WTC11 (cell line): Measurements from ENCODE around the gene PDE8A. TPM values are rescaled to one million over a fixed set of nuclear protein-coding genes. Genes with fewer than 3 reads are reported as not detected.

Experiments used
- ATAC-seq: fragments of 200-7000 bp; cut with Tn5 transposase; 2 replicates; pipeline ENCODE4 v1.10.0; 2021; ENCODE audit warnings: mild to moderate bottlenecking, moderate library complexity
- CTCF ChIA-PET: fragments of 300-600 bp; sonication (Branson Sonifier 250); formaldehyde crosslinking; loops from one replicate; lab custom pipeline; 2021; ENCODE audit warnings: antibody characterized with exemption; lab: Charles Lee
- POLR2A ChIA-PET: fragments of 350-600 bp; sonication (Branson Sonifier 250); formaldehyde crosslinking; loops from one replicate; lab custom pipeline; 2021; ENCODE audit warnings: antibody characterized with exemption; lab: Charles Lee
- DNase-seq: peaks from one replicate; pipeline ENCODE4 v3.0.0; 2021; ENCODE audit warnings: low spot score
- H3K27ac Mint-ChIP-seq: 2 replicates; pipeline ENCODE4 v1.8.0; 2021; ENCODE audit warnings: mixed read lengths
- H3K27me3 Mint-ChIP-seq: 2 replicates; pipeline ENCODE4 v1.8.0; 2021; ENCODE audit warnings: low read depth, mild to moderate bottlenecking, moderate library complexity, mixed read lengths
- H3K36me3 Mint-ChIP-seq: 2 replicates; pipeline ENCODE4 v1.8.0; 2021; ENCODE audit warnings: mixed read lengths
- H3K4me1 Mint-ChIP-seq: 2 replicates; pipeline ENCODE4 v1.8.0; 2022; ENCODE audit warnings: mixed read lengths
- H3K4me3 Mint-ChIP-seq: 2 replicates; pipeline ENCODE4 v1.8.0; 2021; ENCODE audit warnings: mild to moderate bottlenecking, moderate library complexity, mixed read lengths
- H3K9me3 Mint-ChIP-seq: 2 replicates; pipeline ENCODE4 v1.8.0; 2021; ENCODE audit warnings: mixed read lengths
- CREB1 ChIP-seq: sonication (generic); formaldehyde crosslinking; IDR thresholded peaks from 2 replicates; pipeline ENCODE4 v1.8.0; 2023; ENCODE audit warnings: mild to moderate bottlenecking, missing genetic modification reagents
- ELF4 ChIP-seq: sonication (generic); formaldehyde crosslinking; IDR thresholded peaks from 2 replicates; pipeline ENCODE4 v1.8.1; 2022; ENCODE audit warnings: low read depth, mild to moderate bottlenecking, moderate library complexity, missing genetic modification reagents
- FOXJ3 ChIP-seq: sonication (generic); formaldehyde crosslinking; IDR thresholded peaks from 2 replicates; pipeline ENCODE4 v1.9.0; 2021; ENCODE audit warnings: missing genetic modification reagents, mild to moderate bottlenecking, borderline replicate concordance
- JUN ChIP-seq: sonication (generic); formaldehyde crosslinking; IDR thresholded peaks from 2 replicates; pipeline ENCODE4 v1.8.0; 2023; ENCODE audit warnings: mild to moderate bottlenecking, missing genetic modification reagents
- NR3C1 ChIP-seq: sonication (generic); formaldehyde crosslinking; conservative IDR thresholded peaks from 2 replicates; pipeline ENCODE4 v1.8.1; 2023; ENCODE audit warnings: low read depth, mild to moderate bottlenecking, missing genetic modification reagents
- RORB ChIP-seq: fragments of 250-450 bp; sonication (Bioruptor Pico); IDR thresholded peaks from 2 replicates; pipeline ENCODE4 v1.9.0; 2021; ENCODE audit warnings: mild to moderate bottlenecking
- SMAD3 ChIP-seq: sonication (generic); formaldehyde crosslinking; IDR thresholded peaks from 2 replicates; pipeline ENCODE4 v1.8.0; 2022; ENCODE audit warnings: missing genetic modification reagents, mild to moderate bottlenecking, borderline replicate concordance
- ZNF396 ChIP-seq: fragments of 250-450 bp; sonication (Bioruptor Pico); IDR thresholded peaks from 2 replicates; pipeline ENCODE4 v1.8.0; 2021; ENCODE audit warnings: mild to moderate bottlenecking, moderate library complexity, borderline replicate concordance
- total RNA-seq: library from RNA; stranded (reverse); gene quantifications from 3 replicates; pipeline ENCODE4 v1.2.3, GENCODE V29; 2021
- TF ChIP-seq, protein P1 (sequence below): sonication (generic); formaldehyde crosslinking; IDR thresholded peaks from 2 replicates; pipeline ENCODE4 v1.8.0; 2022; ENCODE audit warnings: missing genetic modification reagents
- TF ChIP-seq, protein P2 (sequence below): sonication (generic); formaldehyde crosslinking; IDR thresholded peaks from 2 replicates; pipeline ENCODE4 v1.8.1; 2023; ENCODE audit warnings: mild to moderate bottlenecking, missing genetic modification reagents, borderline replicate concordance
- TF ChIP-seq, protein P3 (sequence below): sonication (generic); formaldehyde crosslinking; IDR thresholded peaks from 2 replicates; pipeline ENCODE4 v1.8.0; 2022; ENCODE audit warnings: mild to moderate bottlenecking, missing genetic modification reagents
- TF ChIP-seq, protein P4 (sequence below): sonication (generic); formaldehyde crosslinking; conservative IDR thresholded peaks from 2 replicates; pipeline ENCODE4 v1.8.1; 2023; ENCODE audit warnings: mild to moderate bottlenecking, low read depth, missing genetic modification reagents, moderate library complexity
- TF ChIP-seq, protein P5 (sequence below): sonication (generic); formaldehyde crosslinking; IDR thresholded peaks from 2 replicates; pipeline ENCODE4 v1.8.1; 2023; ENCODE audit warnings: mild to moderate bottlenecking, missing genetic modification reagents, moderate library complexity

PDE8A gene
- total RNA-seq, 1 experiment from 2014 or later = 13.9 TPM

DNA sequence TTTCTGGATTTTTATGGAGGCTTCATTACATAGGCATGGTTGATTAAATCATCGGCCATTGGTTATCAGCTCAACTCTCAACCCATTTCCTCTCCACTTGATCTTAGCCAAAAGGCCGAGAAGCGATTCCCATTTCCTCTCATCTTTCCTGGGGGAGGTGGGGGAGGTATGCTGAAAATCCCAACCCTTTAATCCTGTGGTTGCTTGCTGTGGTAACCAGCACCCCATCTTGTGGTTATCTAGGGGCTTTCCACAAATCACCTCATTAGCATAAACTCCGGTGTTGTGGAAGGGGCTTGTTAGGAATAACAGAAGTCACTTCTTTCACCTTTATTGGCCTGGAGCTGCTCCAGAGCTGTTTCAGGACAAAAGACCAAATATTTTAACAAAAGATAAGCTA is 20.9 kb downstream of the PDE8A start (continued):
- TF ChIP-seq JUN (CRISPR knock-in tag) (no peak), FOXJ3 (CRISPR knock-in tag) (no peak), SMAD3 (CRISPR knock-in tag) (no peak), CREB1 (CRISPR knock-in tag) (no peak), ELF4 (no peak)
- TF ChIP-seq, protein P1, sequence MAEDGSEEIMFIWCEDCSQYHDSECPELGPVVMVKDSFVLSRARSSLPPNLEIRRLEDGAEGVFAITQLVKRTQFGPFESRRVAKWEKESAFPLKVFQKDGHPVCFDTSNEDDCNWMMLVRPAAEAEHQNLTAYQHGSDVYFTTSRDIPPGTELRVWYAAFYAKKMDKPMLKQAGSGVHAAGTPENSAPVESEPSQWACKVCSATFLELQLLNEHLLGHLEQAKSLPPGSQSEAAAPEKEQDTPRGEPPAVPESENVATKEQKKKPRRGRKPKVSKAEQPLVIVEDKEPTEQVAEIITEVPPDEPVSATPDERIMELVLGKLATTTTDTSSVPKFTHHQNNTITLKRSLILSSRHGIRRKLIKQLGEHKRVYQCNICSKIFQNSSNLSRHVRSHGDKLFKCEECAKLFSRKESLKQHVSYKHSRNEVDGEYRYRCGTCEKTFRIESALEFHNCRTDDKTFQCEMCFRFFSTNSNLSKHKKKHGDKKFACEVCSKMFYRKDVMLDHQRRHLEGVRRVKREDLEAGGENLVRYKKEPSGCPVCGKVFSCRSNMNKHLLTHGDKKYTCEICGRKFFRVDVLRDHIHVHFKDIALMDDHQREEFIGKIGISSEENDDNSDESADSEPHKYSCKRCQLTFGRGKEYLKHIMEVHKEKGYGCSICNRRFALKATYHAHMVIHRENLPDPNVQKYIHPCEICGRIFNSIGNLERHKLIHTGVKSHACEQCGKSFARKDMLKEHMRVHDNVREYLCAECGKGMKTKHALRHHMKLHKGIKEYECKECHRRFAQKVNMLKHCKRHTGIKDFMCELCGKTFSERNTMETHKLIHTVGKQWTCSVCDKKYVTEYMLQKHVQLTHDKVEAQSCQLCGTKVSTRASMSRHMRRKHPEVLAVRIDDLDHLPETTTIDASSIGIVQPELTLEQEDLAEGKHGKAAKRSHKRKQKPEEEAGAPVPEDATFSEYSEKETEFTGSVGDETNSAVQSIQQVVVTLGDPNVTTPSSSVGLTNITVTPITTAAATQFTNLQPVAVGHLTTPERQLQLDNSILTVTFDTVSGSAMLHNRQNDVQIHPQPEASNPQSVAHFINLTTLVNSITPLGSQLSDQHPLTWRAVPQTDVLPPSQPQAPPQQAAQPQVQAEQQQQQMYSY = no peak
- TF ChIP-seq, protein P2, sequence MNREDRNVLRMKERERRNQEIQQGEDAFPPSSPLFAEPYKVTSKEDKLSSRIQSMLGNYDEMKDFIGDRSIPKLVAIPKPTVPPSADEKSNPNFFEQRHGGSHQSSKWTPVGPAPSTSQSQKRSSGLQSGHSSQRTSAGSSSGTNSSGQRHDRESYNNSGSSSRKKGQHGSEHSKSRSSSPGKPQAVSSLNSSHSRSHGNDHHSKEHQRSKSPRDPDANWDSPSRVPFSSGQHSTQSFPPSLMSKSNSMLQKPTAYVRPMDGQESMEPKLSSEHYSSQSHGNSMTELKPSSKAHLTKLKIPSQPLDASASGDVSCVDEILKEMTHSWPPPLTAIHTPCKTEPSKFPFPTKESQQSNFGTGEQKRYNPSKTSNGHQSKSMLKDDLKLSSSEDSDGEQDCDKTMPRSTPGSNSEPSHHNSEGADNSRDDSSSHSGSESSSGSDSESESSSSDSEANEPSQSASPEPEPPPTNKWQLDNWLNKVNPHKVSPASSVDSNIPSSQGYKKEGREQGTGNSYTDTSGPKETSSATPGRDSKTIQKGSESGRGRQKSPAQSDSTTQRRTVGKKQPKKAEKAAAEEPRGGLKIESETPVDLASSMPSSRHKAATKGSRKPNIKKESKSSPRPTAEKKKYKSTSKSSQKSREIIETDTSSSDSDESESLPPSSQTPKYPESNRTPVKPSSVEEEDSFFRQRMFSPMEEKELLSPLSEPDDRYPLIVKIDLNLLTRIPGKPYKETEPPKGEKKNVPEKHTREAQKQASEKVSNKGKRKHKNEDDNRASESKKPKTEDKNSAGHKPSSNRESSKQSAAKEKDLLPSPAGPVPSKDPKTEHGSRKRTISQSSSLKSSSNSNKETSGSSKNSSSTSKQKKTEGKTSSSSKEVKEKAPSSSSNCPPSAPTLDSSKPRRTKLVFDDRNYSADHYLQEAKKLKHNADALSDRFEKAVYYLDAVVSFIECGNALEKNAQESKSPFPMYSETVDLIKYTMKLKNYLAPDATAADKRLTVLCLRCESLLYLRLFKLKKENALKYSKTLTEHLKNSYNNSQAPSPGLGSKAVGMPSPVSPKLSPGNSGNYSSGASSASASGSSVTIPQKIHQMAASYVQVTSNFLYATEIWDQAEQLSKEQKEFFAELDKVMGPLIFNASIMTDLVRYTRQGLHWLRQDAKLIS (CRISPR knock-in tag) = no peak

DNA sequence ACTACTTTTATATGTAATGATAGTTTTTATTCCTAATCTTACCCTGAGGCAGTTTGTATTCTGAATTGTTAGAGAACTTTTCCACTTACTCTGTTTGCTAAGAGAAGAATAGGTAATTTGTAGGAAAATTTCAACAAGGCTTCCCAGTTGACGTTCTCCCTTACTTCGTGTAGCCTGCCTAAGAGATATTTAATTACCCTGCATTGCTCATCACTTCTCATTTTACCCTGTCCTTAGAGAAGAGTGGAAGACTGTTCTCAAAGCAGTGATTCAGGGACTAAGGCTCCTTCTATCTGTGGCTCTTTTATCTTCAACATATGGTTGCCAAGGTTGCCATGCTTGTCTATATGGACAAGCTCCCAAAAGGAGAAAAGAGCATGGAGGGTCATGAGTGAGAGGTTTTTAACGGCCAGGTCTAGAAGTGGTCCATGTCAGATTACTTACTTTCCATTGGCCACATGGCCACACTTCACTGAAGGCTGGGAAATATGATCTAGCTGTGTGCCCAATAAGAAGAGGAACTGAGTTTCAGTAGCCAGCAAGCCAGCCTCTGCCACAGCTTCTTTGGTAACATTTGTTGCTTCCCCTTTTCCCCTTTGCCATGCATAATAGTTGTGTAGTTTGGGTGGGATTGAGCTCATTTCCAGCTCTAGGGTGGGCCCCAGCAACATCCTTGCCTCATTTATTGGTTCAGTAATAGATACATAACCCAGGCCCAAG is 22.1 kb downstream of the PDE8A start:
- H3K27ac Mint-ChIP-seq = no peak overlapping the region
- H3K9me3 Mint-ChIP-seq = no peaks in the 10 kb centered on the region
- no peaks in the 10 kb centered on the region for H3K27me3 Mint-ChIP-seq
- H3K4me1 Mint-ChIP-seq = peaks cover 12% of the 10 kb centered on the region
- ChIA-PET CTCF (no interaction called here), POLR2A (no interaction called here)
- ATAC-seq (no peak), DNase-seq (no peak)
- no peak overlapping the region for H3K4me3 Mint-ChIP-seq
- H3K36me3 Mint-ChIP-seq = no peaks in the 10 kb centered on the region
- TF ChIP-seq ZNF396 (CRISPR knock-in tag) = no peak
- TF ChIP-seq, protein P3, sequence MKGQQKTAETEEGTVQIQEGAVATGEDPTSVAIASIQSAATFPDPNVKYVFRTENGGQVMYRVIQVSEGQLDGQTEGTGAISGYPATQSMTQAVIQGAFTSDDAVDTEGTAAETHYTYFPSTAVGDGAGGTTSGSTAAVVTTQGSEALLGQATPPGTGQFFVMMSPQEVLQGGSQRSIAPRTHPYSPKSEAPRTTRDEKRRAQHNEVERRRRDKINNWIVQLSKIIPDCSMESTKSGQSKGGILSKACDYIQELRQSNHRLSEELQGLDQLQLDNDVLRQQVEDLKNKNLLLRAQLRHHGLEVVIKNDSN = no peak
- TF ChIP-seq RORB (CRISPR knock-in tag) = no peak
- TF ChIP-seq, protein P4, sequence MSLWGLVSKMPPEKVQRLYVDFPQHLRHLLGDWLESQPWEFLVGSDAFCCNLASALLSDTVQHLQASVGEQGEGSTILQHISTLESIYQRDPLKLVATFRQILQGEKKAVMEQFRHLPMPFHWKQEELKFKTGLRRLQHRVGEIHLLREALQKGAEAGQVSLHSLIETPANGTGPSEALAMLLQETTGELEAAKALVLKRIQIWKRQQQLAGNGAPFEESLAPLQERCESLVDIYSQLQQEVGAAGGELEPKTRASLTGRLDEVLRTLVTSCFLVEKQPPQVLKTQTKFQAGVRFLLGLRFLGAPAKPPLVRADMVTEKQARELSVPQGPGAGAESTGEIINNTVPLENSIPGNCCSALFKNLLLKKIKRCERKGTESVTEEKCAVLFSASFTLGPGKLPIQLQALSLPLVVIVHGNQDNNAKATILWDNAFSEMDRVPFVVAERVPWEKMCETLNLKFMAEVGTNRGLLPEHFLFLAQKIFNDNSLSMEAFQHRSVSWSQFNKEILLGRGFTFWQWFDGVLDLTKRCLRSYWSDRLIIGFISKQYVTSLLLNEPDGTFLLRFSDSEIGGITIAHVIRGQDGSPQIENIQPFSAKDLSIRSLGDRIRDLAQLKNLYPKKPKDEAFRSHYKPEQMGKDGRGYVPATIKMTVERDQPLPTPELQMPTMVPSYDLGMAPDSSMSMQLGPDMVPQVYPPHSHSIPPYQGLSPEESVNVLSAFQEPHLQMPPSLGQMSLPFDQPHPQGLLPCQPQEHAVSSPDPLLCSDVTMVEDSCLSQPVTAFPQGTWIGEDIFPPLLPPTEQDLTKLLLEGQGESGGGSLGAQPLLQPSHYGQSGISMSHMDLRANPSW (CRISPR knock-in tag) = no peak
- no peak for TF ChIP-seq JUN (CRISPR knock-in tag)
- TF ChIP-seq NR3C1 (CRISPR knock-in tag) = no peak
- TF ChIP-seq, protein P5, sequence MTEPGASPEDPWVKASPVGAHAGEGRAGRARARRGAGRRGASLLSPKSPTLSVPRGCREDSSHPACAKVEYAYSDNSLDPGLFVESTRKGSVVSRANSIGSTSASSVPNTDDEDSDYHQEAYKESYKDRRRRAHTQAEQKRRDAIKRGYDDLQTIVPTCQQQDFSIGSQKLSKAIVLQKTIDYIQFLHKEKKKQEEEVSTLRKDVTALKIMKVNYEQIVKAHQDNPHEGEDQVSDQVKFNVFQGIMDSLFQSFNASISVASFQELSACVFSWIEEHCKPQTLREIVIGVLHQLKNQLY (CRISPR knock-in tag) = no peak
